HCT116 (cell line): ENCODE measurements around the gene LY6G5B. TPM values are rescaled to one million over a fixed set of nuclear protein-coding genes. Genes with fewer than 3 reads are reported as not detected.
A peak's percentile ranks its signal among the peaks of the same experiment; 100 is the strongest.

Experiments used
- ATAC-seq: fragments of 200-7000 bp; cut with Tn5 transposase; 2 replicates; pipeline ENCODE4 v1.9.1; 2020; ENCODE audit warnings: mild to moderate bottlenecking, moderate library complexity
- BruUV-seq: library from RNA; stranded (reverse); fragments of 400-500 nt; replicated peaks from 2 replicates; lab custom pipeline; 2021; lab: Mats Ljungman, UMichigan
- CTCF ChIA-PET: fragments of 300-600 bp; sonication (Branson Sonifier 250); formaldehyde crosslinking; loops from one replicate; lab custom pipeline; 2021; ENCODE audit warnings: antibody characterized with exemption; lab: Charles Lee
- POLR2A ChIA-PET: fragments of 300-600, 350-600 bp; sonication (Branson Sonifier 250); formaldehyde crosslinking; loops from one replicate; lab custom pipeline; 2021; ENCODE audit warnings: antibody characterized with exemption; lab: Charles Lee
- RAD21 ChIA-PET, 2 experiments: fragments of 300-600 bp; sonication (Branson Sonifier 250); formaldehyde crosslinking; loops; one replicate each; lab custom pipeline; 2023; ENCODE audit warnings: low total read pairs in 2 of 2; ENCODE audit not compliant: uncharacterized antibody in 2 of 2, unreplicated experiment in 2 of 2, low non-redundant PET in 1 of 2; lab: Charles Lee
- DNase-seq: peaks from one replicate; pipeline ENCODE4 v3.0.0-alpha.2; 2010; ENCODE audit warnings: low read depth, low spot score
- H2AFZ ChIP-seq: fragments of 200-600 bp; shearing (Covaris generic), sonication (generic); 2 replicates; pipeline ENCODE4 v1.6.1; 2017; ENCODE audit warnings: low read depth, mixed run types, mixed read lengths, antibody characterized with exemption, low read length; ENCODE audit not compliant: poor library complexity, severe bottlenecking
- H3K27ac ChIP-seq: 2 replicates; pipeline ENCODE4 v1.5.1; 2012; ENCODE audit warnings: low read depth, low read length
- H3K27me3 ChIP-seq: fragments of 200-600 bp; sonication (generic); 2 replicates; pipeline ENCODE4 v1.6.1; 2016; ENCODE audit warnings: mixed run types, low read length, mixed read lengths; ENCODE audit not compliant: insufficient read depth
- H3K36me3 ChIP-seq, 2 experiments: fragments of 200-500 bp in 1 of 2; fragments of 200-600 bp in 1 of 2; sonication (Bioruptor generic) in 1 of 2; sonication (generic) in 1 of 2; 2 replicates each; pipeline versions ENCODE4 v1.5.1 to v1.6.1; 2014 to 2016; ENCODE audit warnings: low read length in 2 of 2, inconsistent platforms in 1 of 2, mixed read lengths in 1 of 2, mixed run types in 1 of 2; ENCODE audit not compliant: insufficient read depth in 2 of 2, control insufficient read depth in 1 of 2
- H3K4me1 ChIP-seq, 2 experiments: fragments of 200-600 bp in 1 of 2; sonication (generic) in 1 of 2; 2 replicates each; pipeline versions ENCODE4 v1.5.1 to v1.6.1; 2012 to 2017; ENCODE audit warnings: low read length in 2 of 2, inconsistent platforms in 1 of 2, mild to moderate bottlenecking in 1 of 2, mixed read lengths in 1 of 2, mixed run types in 1 of 2, moderate library complexity in 1 of 2; ENCODE audit not compliant: insufficient read depth in 2 of 2, control insufficient read depth in 1 of 2
- H3K4me2 ChIP-seq: fragments of 200-600 bp; sonication (generic); 2 replicates; pipeline ENCODE4 v1.6.1; 2017; ENCODE audit warnings: mixed run types, low read length, mixed read lengths
- H3K4me3 ChIP-seq, 2 experiments: fragments of 200-600 bp in 1 of 2; sonication (generic) in 1 of 2; replicated peaks in 1 of 2; 2 replicates each; pipeline ENCODE4 v1.5.1; 2011 to 2016; ENCODE audit warnings: low read length in 2 of 2, control low read depth in 1 of 2, low read depth in 1 of 2, mild to moderate bottlenecking in 1 of 2, mixed read lengths in 1 of 2, mixed run types in 1 of 2
- H3K79me2 ChIP-seq: fragments of 200-600 bp; sonication (generic); 2 replicates; pipeline ENCODE4 v1.6.1; 2017; ENCODE audit warnings: mild to moderate bottlenecking, mixed run types, low read length, moderate library complexity, mixed read lengths; ENCODE audit not compliant: insufficient read depth
- H3K9ac ChIP-seq: fragments of 200-600 bp; sonication (generic); 2 replicates; pipeline ENCODE4 v1.6.1; 2016; ENCODE audit warnings: low read length, mixed read lengths
- H3K9me2 ChIP-seq: fragments of 200-600 bp; sonication (generic), shearing (Covaris generic); 2 replicates; pipeline ENCODE4 v1.6.1; 2017; ENCODE audit warnings: mixed run types, mild to moderate bottlenecking, moderate library complexity; ENCODE audit not compliant: insufficient read depth
- H3K9me3 ChIP-seq, 2 experiments: fragments of 200-500 bp in 1 of 2; fragments of 200-600 bp in 1 of 2; sonication (Bioruptor generic) in 1 of 2; sonication (generic) in 1 of 2; 2 replicates each; pipeline ENCODE4 v1.6.1; 2014 to 2017; ENCODE audit warnings: low read length in 2 of 2, mixed read lengths in 2 of 2, inconsistent platforms in 1 of 2, low read depth in 1 of 2, mild to moderate bottlenecking in 1 of 2, mixed run types in 1 of 2, moderate library complexity in 1 of 2; ENCODE audit not compliant: control insufficient read depth in 1 of 2, insufficient read depth in 1 of 2
- H4K20me1 ChIP-seq: fragments of 200-600 bp; sonication (generic), shearing (Covaris generic); 2 replicates; pipeline ENCODE4 v1.6.1; 2017; ENCODE audit warnings: mixed run types, mild to moderate bottlenecking, moderate library complexity; ENCODE audit not compliant: insufficient read depth
- ATF3 ChIP-seq: IDR thresholded peaks from 2 replicates; pipeline ENCODE4 v1.6.1; 2012
- CEBPB ChIP-seq: IDR thresholded peaks from 2 replicates; pipeline ENCODE4 v1.6.1; 2012; ENCODE audit warnings: low read depth
- CTCF ChIP-seq, 3 experiments: fragments of 200-600 bp in 1 of 3; sonication (generic) in 1 of 3; IDR thresholded peaks in 2 of 3; conservative IDR thresholded peaks in 1 of 3; 2 replicates each; pipeline ENCODE4 v1.5.1; 2012 to 2017; ENCODE audit warnings: low read depth in 2 of 3, low read length in 2 of 3, antibody characterized with exemption in 1 of 3, borderline replicate concordance in 1 of 3, control low read depth in 1 of 3, mild to moderate bottlenecking in 1 of 3, mixed read lengths in 1 of 3, mixed run types in 1 of 3, moderate library complexity in 1 of 3; ENCODE audit not compliant: insufficient read depth in 1 of 3
- EGR1 ChIP-seq: IDR thresholded peaks from 2 replicates; pipeline ENCODE4 v1.6.1; 2012; ENCODE audit warnings: low read depth
- EZH2 ChIP-seq: fragments of 200-600 bp; sonication (generic); IDR thresholded peaks from 2 replicates; pipeline ENCODE4 v1.6.1; 2017; ENCODE audit warnings: antibody characterized with exemption, mixed run types
- EZH2phosphoT487 ChIP-seq: fragments of 200-600 bp; IDR thresholded peaks from 2 replicates; pipeline ENCODE4 v1.6.1; 2018; ENCODE audit warnings: antibody characterized with exemption, borderline replicate concordance
- FOSL1 ChIP-seq: IDR thresholded peaks from 2 replicates; pipeline ENCODE4 v1.6.1; 2012; ENCODE audit warnings: low read depth
- JUND ChIP-seq: IDR thresholded peaks from 2 replicates; pipeline ENCODE4 v1.6.1; 2012
- POLR2A ChIP-seq: IDR thresholded peaks from 2 replicates; pipeline ENCODE4 v1.7.0; 2011; ENCODE audit warnings: borderline replicate concordance; ENCODE audit not compliant: insufficient read depth, insufficient read length; ENCODE audit errors: extremely low read depth
- POLR2AphosphoS5 ChIP-seq: IDR thresholded peaks from 2 replicates; pipeline ENCODE4 v1.6.1; 2011; ENCODE audit warnings: mild to moderate bottlenecking, low read depth, low read length, moderate library complexity
- RAD21 ChIP-seq: IDR thresholded peaks from 2 replicates; pipeline ENCODE4 v1.6.1; 2012; ENCODE audit warnings: low read depth, mild to moderate bottlenecking
- REST ChIP-seq: IDR thresholded peaks from 2 replicates; pipeline ENCODE4 v1.6.1; 2012; ENCODE audit warnings: low read depth
- SIN3A ChIP-seq: IDR thresholded peaks from 2 replicates; pipeline ENCODE4 v1.6.1; 2012; ENCODE audit warnings: low read depth
- SP1 ChIP-seq: IDR thresholded peaks from 2 replicates; pipeline ENCODE4 v1.6.1; 2012; ENCODE audit warnings: low read depth
- SRF ChIP-seq: IDR thresholded peaks from 2 replicates; pipeline ENCODE4 v1.6.1; 2012; ENCODE audit warnings: low read depth
- TCF7L2 ChIP-seq: IDR thresholded peaks from 2 replicates; pipeline ENCODE4 v1.7.0; 2011; ENCODE audit warnings: borderline replicate concordance, inconsistent platforms; ENCODE audit not compliant: insufficient read depth, insufficient read length; ENCODE audit errors: extremely low read depth
- YY1 ChIP-seq: IDR thresholded peaks from 2 replicates; pipeline ENCODE4 v1.6.1; 2011; ENCODE audit warnings: low read length, low read depth, moderate library complexity, mild to moderate bottlenecking; ENCODE audit not compliant: insufficient replicate concordance; ENCODE audit errors: extremely low read depth
- ZBTB33 ChIP-seq: IDR thresholded peaks from 2 replicates; pipeline ENCODE4 v1.6.1; 2011; ENCODE audit warnings: mild to moderate bottlenecking, low read length, moderate library complexity; ENCODE audit not compliant: insufficient replicate concordance; ENCODE audit errors: extremely low read depth
- ZFX ChIP-seq: fragments of 450-650 bp; IDR thresholded peaks from 2 replicates; pipeline ENCODE4 v1.6.1; 2017
- ZNF274 ChIP-seq: fragments of 200-500 bp; sonication (Bioruptor generic); IDR thresholded peaks from 2 replicates; pipeline ENCODE4 v1.6.1; 2014; ENCODE audit warnings: mild to moderate bottlenecking, low read depth, low read length, inconsistent platforms
- intact Hi-C: fragments of 100-400 bp; cut with micrococcal nuclease; formaldehyde crosslinking; loops from 2 replicates; pipeline ENCODE4 v1.10.0; 2022
- total RNA-seq: library from RNA; stranded (reverse); gene quantifications from one replicate; pipeline ENCODE4 v1.2.1, GENCODE V29; 2021; ENCODE audit not compliant: unreplicated experiment

The LY6G5B gene
- total RNA-seq, 1 experiment from 2014 or later = 15.4 TPM

- H3K79me2 ChIP-seq = no peaks in the 10 kb centered on the region
- POLR2A ChIA-PET = no interaction called here
- no peaks in the 10 kb centered on the region for H3K9me2 ChIP-seq
- H3K9me3 ChIP-seq = no peaks in the 10 kb centered on the region
- H3K4me3 ChIP-seq = 0 out of 4 replicates have a peak overlapping the region, but pooled peaks of 1 of the 2 experiments have one; percentile 14
- intact Hi-C loops = no loop called here
- peaks cover 35 to 49% of the 10 kb centered on the region in 2 experiments for H3K4me1 ChIP-seq
- H3K4me2 ChIP-seq = peak overlapping the region; percentile 68
- ATAC-seq (peak; percentile 5; the same call in 1 of the 2 replicates), DNase-seq (no peak)
- H3K36me3 ChIP-seq = no peaks in the 10 kb centered on the region
- H2AFZ ChIP-seq = no peak overlapping the region
- TF ChIP-seq POLR2A = no peak
- TF ChIP-seq YY1 = no peak
- no peak for TF ChIP-seq JUND
- TF ChIP-seq TCF7L2 = no peak
- TF ChIP-seq SRF = no peak
- no peak for TF ChIP-seq POLR2AphosphoS5
- TF ChIP-seq REST = no peak
- TF ChIP-seq FOSL1 = no peak
- no peak for TF ChIP-seq ZNF274
- TF ChIP-seq CEBPB = no peak
- no peak for TF ChIP-seq SP1
- TF ChIP-seq SIN3A = no peak
- no peak for TF ChIP-seq RAD21
- no peak for TF ChIP-seq CTCF (IDR thresholded peaks at IDR 0.05 in 2 of 3, conservative IDR thresholded peaks at IDR 0.05 in 1 of 3; ENCODE audit: borderline replicate concordance in 1 of 3, insufficient read depth in 1 of 3, low read depth in 2 of 3, low read length in 2 of 3)
- no peak for TF ChIP-seq EGR1
- no peak for TF ChIP-seq ZFX
- TF ChIP-seq ATF3 = no peak
- TF ChIP-seq EZH2phosphoT487 = no peak
- no peak for TF ChIP-seq ZBTB33
- no peak for TF ChIP-seq EZH2
- CTCF ChIA-PET = no interaction called here
- no peak overlapping the region for H3K9ac ChIP-seq
- H3K27me3 ChIP-seq = no peaks in the 10 kb centered on the region
- no TSS peak for BruUV-seq
- RAD21 ChIA-PET = no interaction called here
- H4K20me1 ChIP-seq = no peaks in the 10 kb centered on the region
- H3K27ac ChIP-seq = peak overlapping the region; percentile 36; the same call in 1 of the 2 replicates
Measured at GRCh38 chr6:31719001-31719400, 49.2 kb downstream of the LY6G5B start.
